D341Med (cell line): Measurements from ENCODE around the gene SEMA3D.

ENCODE experiments used
- DNase-seq: peaks from one replicate; pipeline ENCODE4 v3.0.0; 2012; ENCODE audit warnings: low spot score

SEMA3D gene

GRCh38 chr7:85125651-85126131, 61.2 kb downstream of the SEMA3D start:
- DNase-seq, result no peak

GRCh38 chr7:85125176-85125575, 61.7 kb downstream of the SEMA3D start:
- DNase-seq, result no peak

- no peak for DNase-seq
These were observed 66.9 kb downstream of the SEMA3D start for GRCh38 chr7:85119934-85120333.

- no peak for DNase-seq
These were observed 71.0 kb downstream of the SEMA3D start for GRCh38 chr7:85115862-85116261.

- no peak for DNase-seq
These were observed 71.8 kb downstream of the SEMA3D start for GRCh38 chr7:85115006-85115405.

GRCh38 chr7:85114342-85114741, 72.5 kb downstream of the SEMA3D start:
- no peak for DNase-seq

- DNase-seq, result no peak
These were observed 75.1 kb downstream of the SEMA3D start for GRCh38 chr7:85111761-85112160.

GRCh38 chr7:85106719-85107118, 80.1 kb downstream of the SEMA3D start:
- no peak for DNase-seq

- no peak for DNase-seq
These were observed 82.2 kb downstream of the SEMA3D start for GRCh38 chr7:85104432-85105205.

GRCh38 chr7:85103962-85104361, 82.9 kb downstream of the SEMA3D start:
- DNase-seq, result no peak

- DNase-seq, result no peak
These were observed 83.5 kb downstream of the SEMA3D start for GRCh38 chr7:85103357-85103756.

GRCh38 chr7:85102813-85103350, 84.0 kb downstream of the SEMA3D start:
- no peak for DNase-seq

GRCh38 chr7:85101347-85101746, 85.5 kb downstream of the SEMA3D start:
- DNase-seq, result no peak

- DNase-seq, result no peak
These were observed 89.0 kb downstream of the SEMA3D start for GRCh38 chr7:85097844-85098243.

- no peak for DNase-seq
These were observed 91.0 kb downstream of the SEMA3D start for GRCh38 chr7:85095806-85096205.

GRCh38 chr7:85095366-85095765, 91.5 kb downstream of the SEMA3D start:
- no peak for DNase-seq

GRCh38 chr7:85094046-85094725, 92.7 kb downstream of the SEMA3D start:
- DNase-seq, result no peak

GRCh38 chr7:85091565-85091928, 95.3 kb downstream of the SEMA3D start:
- DNase-seq, result no peak

- no peak for DNase-seq
These were observed 95.8 kb downstream of the SEMA3D start for GRCh38 chr7:85090919-85091564.

GRCh38 chr7:85090143-85090542, 96.7 kb downstream of the SEMA3D start:
- DNase-seq, result peak; percentile 16

GRCh38 chr7:85081846-85082245, 105.0 kb downstream of the SEMA3D start:
- DNase-seq, result no peak

GRCh38 chr7:85081392-85081791, 105.5 kb downstream of the SEMA3D start:
- DNase-seq, result no peak

GRCh38 chr7:85079434-85079833, 107.4 kb downstream of the SEMA3D start:
- DNase-seq, result no peak
